GM19193 (cell line): ENCODE measurements around the gene MAGI2.

ENCODE experiments used
- POLR2A ChIP-seq: IDR thresholded peaks from 4 replicates; pipeline ENCODE4 v1.6.1; 2011; ENCODE audit not compliant: insufficient read depth, insufficient read length; ENCODE audit errors: extremely low read depth

Gene MAGI2

GRCh38 chr7:78558566-78558965 is 894.9 kb downstream of the MAGI2 start:
- TF ChIP-seq POLR2A = no peak

- no peak for TF ChIP-seq POLR2A
Observed at GRCh38 chr7:78543976-78544375, 909.5 kb downstream of the MAGI2 start.

GRCh38 chr7:78542981-78543380 is 910.5 kb downstream of the MAGI2 start:
- TF ChIP-seq POLR2A = no peak

- no peak for TF ChIP-seq POLR2A
Observed at GRCh38 chr7:78542541-78542940, 910.9 kb downstream of the MAGI2 start.

- no peak for TF ChIP-seq POLR2A
Observed at GRCh38 chr7:78539825-78540224, 913.6 kb downstream of the MAGI2 start.

- no peak for TF ChIP-seq POLR2A
Observed at GRCh38 chr7:78535655-78536054, 917.8 kb downstream of the MAGI2 start.

- TF ChIP-seq POLR2A = no peak
Observed at GRCh38 chr7:78530351-78530750, 923.1 kb downstream of the MAGI2 start.

- TF ChIP-seq POLR2A = no peak
Observed at GRCh38 chr7:78529392-78529791, 924.1 kb downstream of the MAGI2 start.

GRCh38 chr7:78528964-78529363 is 924.5 kb downstream of the MAGI2 start:
- no peak for TF ChIP-seq POLR2A

GRCh38 chr7:78523930-78524329 is 929.5 kb downstream of the MAGI2 start:
- TF ChIP-seq POLR2A = no peak

- no peak for TF ChIP-seq POLR2A
Observed at GRCh38 chr7:78521961-78522360, 931.5 kb downstream of the MAGI2 start.

GRCh38 chr7:78516450-78516849 is 937.0 kb downstream of the MAGI2 start:
- no peak for TF ChIP-seq POLR2A

GRCh38 chr7:78514634-78515033 is 938.8 kb downstream of the MAGI2 start:
- TF ChIP-seq POLR2A = no peak

GRCh38 chr7:78510580-78511188 is 942.8 kb downstream of the MAGI2 start:
- TF ChIP-seq POLR2A = no peak

GRCh38 chr7:78501064-78501463 is 952.4 kb downstream of the MAGI2 start:
- no peak for TF ChIP-seq POLR2A

- TF ChIP-seq POLR2A = no peak
Observed at GRCh38 chr7:78499971-78500370, 953.5 kb downstream of the MAGI2 start.

- no peak for TF ChIP-seq POLR2A
Observed at GRCh38 chr7:78499283-78499682, 954.2 kb downstream of the MAGI2 start.

GRCh38 chr7:78497728-78498427 is 955.6 kb downstream of the MAGI2 start:
- no peak for TF ChIP-seq POLR2A
